GM19035 (cell line): Measurements from ENCODE around the gene CCDC88B.
"Not testable (repeated sequence)": the region's sequence is repeated elsewhere in the genome, so short reads cannot be mapped to it uniquely, and the experiment has no call there.

Experiments used
- ATAC-seq: cut with Tn5 transposase; IDR thresholded peaks from one replicate; pipeline ENCODE4 v1.9.1; 2021; ENCODE audit not compliant: unreplicated experiment

The CCDC88B gene

GRCh38 chr11:64321533-64321932, 18.5 kb upstream of the CCDC88B start:
- no peak for ATAC-seq

DNA sequence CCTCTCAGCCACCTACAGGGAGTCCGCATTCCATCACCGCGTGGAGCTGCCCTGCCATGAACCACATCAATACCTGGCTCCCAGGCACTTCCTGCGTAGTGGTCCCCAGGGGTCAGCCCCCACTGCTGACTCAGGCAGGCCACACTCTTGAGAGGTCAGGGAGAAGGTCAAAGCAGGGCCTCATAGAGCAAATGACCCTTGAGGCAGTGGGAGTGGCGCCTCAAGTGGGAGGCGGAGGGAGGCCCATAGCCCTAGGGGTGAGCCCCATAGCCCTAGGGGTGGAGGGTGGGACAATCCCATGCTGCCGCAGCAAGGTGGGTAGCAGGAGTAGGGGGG, 17.1 kb upstream of the CCDC88B start:
- no peak for ATAC-seq

DNA sequence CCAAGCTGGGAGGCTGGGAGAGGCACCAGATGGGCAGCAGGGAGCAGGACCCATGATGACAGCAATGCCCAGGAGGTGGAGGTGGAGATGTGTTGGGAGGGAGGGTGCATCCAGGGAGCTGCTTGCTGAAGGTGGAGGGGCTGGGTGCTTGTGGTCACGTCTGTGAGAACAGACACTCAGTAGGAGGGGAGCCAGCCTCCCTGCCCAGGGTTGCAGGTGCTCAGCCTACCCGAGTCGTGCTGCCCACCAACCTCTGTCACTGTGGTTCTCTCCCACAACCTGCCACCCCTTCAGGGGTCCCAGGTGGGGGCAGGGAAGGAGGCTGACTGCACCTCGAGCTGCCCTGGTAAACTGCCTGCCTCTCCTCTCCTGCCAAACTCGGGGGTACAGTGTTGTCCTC, 16.6 kb upstream of the CCDC88B start:
- ATAC-seq: no peak

GRCh38 chr11:64323984-64324383, 16.0 kb upstream of the CCDC88B start:
- ATAC-seq: not testable (repeated sequence)

DNA sequence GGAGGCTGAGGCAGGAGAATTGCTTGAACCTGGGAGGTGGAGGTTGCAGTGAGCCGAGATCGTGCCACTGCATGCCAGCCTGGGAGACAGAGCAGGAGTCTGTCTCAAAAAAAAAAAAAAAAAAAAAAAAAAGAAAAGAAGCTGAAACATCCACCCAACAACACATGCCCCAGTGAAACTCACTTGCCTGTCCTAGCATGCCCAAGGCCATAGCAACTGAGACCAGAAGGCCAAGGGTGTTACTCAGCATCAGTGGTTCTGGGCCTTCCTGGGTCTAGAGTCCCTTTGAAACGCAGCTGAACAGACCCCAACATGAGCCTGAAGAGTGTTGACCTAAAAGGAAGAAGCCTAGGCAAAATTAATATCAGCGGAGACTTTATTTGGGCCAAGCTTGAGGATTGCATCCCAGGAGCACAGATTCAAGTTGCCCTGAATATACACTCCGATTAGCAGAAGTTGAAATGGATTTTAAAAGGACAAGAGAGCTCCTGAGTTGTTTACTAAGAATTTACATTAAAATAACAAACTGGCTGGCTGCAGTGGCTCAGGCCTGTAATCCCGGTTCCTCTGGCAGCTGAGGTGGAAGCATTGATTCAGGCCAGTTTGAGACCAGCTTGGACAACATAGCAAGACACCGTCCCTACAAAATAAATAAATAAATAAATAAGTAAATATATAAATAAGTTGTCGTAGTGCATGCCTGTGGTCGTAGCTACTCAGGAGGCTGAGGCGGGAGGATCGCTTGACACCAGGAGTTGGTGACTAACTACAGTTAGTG, 15.1 kb upstream of the CCDC88B start:
- ATAC-seq: no peak

DNA sequence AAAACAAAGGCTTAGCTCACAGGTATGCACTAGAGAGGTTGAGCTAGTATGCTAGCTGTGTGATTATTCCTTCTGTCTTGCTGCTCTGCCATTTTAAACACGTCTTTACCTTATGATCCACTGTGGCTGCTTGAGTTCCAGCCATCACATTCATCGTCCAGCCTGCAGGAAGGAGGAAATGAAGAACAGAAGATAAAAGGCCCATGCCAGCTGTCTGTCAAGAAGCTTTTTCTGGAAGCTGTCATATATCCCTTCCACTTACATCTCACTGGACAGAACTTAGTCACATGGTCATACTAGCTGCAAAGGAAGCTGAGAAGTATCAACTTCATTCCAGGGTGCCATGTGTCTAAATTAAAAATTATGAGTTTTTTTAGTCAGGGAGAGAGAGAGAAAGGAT, 12.6 kb upstream of the CCDC88B start:
- no peak for ATAC-seq

- ATAC-seq: no peak
Observed at GRCh38 chr11:64327993-64328392, 12.0 kb upstream of the CCDC88B start.

DNA sequence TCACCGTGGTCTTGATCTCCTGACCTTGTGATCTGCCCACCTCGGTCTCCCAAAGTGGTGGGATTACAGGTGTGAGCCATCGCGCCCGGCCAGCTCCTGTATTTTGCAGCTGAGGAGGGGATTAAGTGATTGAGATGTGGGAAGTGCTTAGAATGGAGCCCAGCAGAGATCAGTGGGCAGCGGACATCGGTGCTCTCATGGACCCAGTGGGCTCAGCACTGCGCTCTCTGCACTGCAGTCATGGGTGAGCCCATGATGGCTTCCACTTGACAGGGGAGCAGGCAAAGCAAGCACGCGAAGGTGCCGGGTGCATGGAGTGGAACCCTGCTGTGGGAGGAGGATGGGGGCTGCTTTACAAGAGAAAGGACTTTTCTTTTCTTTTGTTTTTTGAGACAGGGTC, 9.1 kb upstream of the CCDC88B start:
- no peak for ATAC-seq

GRCh38 chr11:64331569-64332371, 8.2 kb upstream of the CCDC88B start:
- ATAC-seq: no peak

- no peak for ATAC-seq
Observed at GRCh38 chr11:64333556-64333955, 6.4 kb upstream of the CCDC88B start.

DNA sequence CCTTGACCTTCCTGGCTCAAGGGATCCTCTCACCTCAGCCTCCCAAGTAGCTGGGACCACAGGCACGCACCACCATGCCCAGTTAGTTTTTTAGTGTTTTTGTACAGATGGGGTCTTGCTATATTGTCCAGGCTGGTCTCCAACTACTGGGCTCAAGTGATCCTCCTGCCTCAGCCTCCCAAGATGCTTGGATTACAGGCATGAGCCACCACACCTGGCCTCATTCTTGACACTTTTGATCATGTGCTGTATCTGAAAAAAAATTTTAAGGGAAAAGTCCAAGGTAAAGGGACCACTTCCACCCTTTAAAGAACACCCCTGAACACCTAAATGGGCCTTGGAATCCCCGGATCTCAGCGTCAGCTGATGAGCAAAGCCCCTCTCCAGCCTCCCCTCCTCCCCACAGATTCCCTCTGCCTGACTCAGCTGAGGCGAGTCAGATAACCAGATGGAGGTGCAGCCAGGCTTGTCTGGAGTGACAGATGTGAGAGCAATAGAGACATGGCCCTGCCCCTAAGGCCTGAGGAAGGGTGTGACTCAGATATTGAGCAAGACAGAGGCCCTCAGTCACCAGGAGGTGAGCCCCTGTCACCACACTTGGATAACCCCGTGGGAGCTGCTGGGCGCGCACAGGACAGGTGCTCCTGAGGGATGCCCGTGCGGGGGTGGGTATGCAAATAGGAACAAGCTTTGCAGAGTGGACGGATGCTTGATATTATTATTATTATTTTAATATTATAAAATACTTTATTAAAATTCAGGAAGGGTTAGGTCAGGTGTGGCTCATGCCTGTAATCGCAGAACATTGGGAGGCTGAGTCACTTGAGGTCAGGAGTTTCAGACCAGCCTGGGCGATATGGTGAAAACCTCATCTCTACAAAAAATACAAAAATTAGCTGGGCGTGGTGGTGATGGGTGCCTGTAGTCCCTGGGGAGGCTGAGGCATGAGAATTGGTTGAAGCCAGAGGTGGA, 5.0 kb upstream of the CCDC88B start:
- ATAC-seq: peak; percentile 59

- ATAC-seq: no peak
Observed at GRCh38 chr11:64337538-64338249, 2.3 kb upstream of the CCDC88B start.

DNA sequence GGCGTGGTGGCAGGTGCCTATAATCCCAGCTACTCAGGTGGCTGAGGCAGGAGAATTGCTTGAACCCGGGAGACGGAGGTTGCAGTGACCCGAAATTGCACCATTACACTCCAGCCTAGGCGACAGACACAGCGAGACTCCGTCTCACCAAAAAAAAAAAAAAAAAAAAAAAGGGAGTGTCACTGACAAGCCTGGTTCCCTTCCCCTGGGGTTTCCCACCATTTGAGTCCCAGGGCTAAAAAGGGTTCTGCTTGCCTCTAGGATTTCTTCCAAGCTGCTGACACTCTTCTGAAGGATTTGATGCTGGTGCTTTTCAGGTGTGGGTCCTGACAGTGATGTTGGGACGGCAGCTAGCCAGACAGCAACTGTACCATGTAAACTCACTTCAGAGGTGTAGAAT, 1.3 kb upstream of the CCDC88B start:
- no peak for ATAC-seq

GRCh38 chr11:64339286-64339685, 718 bp upstream of the CCDC88B start:
- ATAC-seq: no peak

- peak; percentile 37 for ATAC-seq
Observed at GRCh38 chr11:64340671-64341335, 799 bp downstream of the CCDC88B start.

GRCh38 chr11:64341429-64341828, 1.4 kb downstream of the CCDC88B start:
- no peak for ATAC-seq

DNA sequence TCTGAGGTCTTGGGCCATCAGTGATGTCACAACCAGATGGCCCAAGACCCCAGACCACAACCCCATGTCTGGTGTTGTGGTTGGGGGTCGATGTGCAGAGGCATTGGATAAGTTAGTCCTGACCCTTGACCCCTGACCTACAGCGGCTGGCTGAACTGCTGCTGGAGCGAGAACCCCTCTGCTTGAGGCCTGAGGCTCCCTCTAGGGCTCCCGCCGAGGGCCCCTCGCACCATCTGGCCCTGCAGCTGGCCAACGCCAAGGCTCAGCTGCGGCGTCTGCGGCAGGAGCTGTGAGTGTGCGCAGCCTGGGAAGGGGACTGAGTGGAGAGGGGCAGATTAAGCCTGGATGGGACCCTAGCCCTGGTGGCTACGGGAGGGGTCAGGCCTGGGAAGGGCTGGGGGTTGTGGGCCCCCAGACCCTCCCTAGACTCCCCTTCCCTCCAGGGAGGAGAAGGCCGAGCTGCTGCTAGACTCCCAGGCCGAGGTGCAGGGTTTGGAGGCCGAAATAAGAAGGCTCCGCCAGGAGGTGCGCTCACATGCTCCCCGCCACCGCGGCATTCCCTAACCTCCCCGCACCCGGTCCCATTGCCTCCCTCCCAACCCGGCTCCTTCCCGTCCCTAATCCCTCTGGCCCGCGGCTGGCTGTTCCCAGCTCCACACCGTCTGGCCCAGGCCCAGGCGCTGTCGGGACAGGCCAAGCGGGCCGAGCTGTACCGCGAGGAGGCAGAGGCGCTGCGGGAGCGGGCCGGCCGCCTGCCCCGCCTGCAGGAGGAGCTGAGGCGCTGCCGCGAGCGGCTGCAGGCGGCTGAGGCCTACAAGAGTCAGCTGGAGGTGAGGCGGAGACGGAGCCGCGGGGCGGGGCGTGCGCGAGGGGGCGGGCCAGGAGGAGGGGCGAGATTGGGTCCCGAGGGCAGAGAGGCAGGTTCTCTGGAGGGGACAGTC, 2.1 kb downstream of the CCDC88B start:
- peak; percentile 37 for ATAC-seq

DNA sequence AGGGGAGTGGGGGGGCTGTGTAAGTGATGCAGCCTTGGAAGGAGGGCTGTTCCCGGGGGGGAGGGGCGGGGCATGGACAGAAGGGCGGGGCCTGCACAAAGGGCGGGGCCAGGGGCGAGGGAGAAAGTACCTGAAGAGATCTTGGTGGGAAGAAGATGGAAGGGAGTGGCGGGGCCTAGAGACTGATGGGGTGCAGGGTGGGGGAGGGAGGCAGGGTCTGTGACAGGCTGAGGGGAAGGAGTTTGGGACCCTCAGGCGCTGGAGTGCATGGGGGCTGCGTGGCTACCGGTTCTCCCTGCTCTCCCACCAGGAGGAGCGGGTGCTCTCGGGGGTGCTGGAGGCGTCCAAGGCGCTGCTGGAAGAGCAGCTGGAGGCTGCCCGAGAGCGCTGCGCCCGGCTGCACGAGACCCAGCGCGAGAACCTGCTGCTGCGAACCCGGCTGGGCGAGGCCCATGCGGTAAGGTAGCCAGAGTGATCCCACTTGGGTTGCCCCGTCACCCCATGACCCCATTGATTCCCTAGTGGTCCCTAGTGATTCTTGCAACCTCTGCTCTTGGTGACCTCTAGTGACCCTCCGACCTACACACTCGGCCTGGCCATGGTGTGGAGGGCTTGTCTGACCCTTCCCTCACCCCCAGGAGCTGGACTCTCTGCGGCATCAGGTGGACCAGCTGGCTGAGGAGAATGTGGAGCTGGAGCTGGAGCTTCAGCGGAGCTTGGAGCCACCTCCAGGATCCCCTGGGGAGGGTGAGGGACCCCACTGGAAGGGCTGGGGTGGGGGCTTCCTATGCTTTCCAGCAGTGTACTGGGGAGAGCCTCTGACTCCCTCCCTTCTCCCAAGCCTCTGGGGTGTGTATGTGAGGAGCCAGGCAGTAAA, 3.1 kb downstream of the CCDC88B start:
- no peak for ATAC-seq
